ENCODE measurements around the gene SEMA4B.
A peak's percentile ranks its signal among the peaks of the same experiment; 100 is the strongest.

SEMA4B gene

GRCh38 chr15:90200534-90201129 is 498 bp upstream of the SEMA4B start:
- no peaks in the 10 kb centered on the region for H3K27me3 ChIP-seq (ENCODE audit: control insufficient read depth, insufficient read depth, low read length)
- peak overlapping the region; percentile 62 for H3K9ac ChIP-seq (ENCODE audit: low read length)
- peak overlapping the region; percentile 85 for H3K4me3 ChIP-seq (ENCODE audit: low read length)
- H3K9me3 ChIP-seq (ENCODE audit: control insufficient read depth, low read depth, low read length): no peaks in the 10 kb centered on the region
- H3K4me1 ChIP-seq (ENCODE audit: control insufficient read depth, low read depth, low read length): peaks cover 18% of the 10 kb centered on the region
- H3K36me3 ChIP-seq (ENCODE audit: control insufficient read depth, low read depth, low read length): no peaks in the 10 kb centered on the region
- peak overlapping the region; percentile 24 for H3K27ac ChIP-seq (ENCODE audit: low read length)

GRCh38 chr15:90201944-90202375 is 830 bp downstream of the SEMA4B start:
- peaks cover 18% of the 10 kb centered on the region for H3K4me1 ChIP-seq (ENCODE audit: control insufficient read depth, low read depth, low read length)

DNA sequence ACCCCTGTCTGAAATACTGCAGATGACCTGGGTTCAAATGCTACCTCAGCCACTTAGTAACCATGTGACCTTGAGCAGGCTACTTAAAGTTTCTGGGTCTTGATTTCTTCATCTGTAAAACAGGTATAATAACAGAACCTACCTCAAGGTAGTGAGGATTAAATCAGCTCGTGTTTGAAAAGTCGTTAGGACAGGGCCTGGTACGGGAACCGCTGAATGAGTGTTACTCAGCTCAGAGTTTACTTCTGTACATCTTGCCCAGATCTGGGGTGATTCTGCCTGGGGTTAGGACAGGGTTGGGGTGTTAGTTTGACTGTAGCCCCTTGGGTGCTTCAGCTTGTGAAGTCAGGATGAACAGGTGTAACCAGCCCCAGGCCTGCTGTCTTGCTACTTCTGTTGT is 1.8 kb downstream of the SEMA4B start:
- H3K4me3 ChIP-seq (ENCODE audit: low read length): peak overlapping the region; percentile 85
- H3K4me1 ChIP-seq (ENCODE audit: control insufficient read depth, low read depth, low read length): peaks cover 18% of the 10 kb centered on the region

More at GRCh38 chr15:90201944-90202375, 830 bp downstream of the SEMA4B start:
- Histone ChIP-seq H3K9me3 (ENCODE audit: control insufficient read depth, low read depth, low read length) (no peaks in the 10 kb centered on the region), H3K27me3 (ENCODE audit: control insufficient read depth, insufficient read depth, low read length) (no peaks in the 10 kb centered on the region), H3K4me3 (ENCODE audit: low read length) (peak overlapping the region; percentile 85), H3K9ac (ENCODE audit: low read length) (peak overlapping the region; percentile 86), H3K36me3 (ENCODE audit: control insufficient read depth, low read depth, low read length) (peaks cover 8% of the 10 kb centered on the region), H3K27ac (ENCODE audit: low read length) (no peak overlapping the region)

GRCh38 chr15:90203473-90203872 is 2.3 kb downstream of the SEMA4B start:
- Histone ChIP-seq H3K4me3 (ENCODE audit: low read length) (no peak overlapping the region), H3K9ac (ENCODE audit: low read length) (no peak overlapping the region), H3K36me3 (ENCODE audit: control insufficient read depth, low read depth, low read length) (peaks cover 12% of the 10 kb centered on the region), H3K27ac (ENCODE audit: low read length) (no peak overlapping the region), H3K9me3 (ENCODE audit: control insufficient read depth, low read depth, low read length) (no peaks in the 10 kb centered on the region), H3K27me3 (ENCODE audit: control insufficient read depth, insufficient read depth, low read length) (no peaks in the 10 kb centered on the region), H3K4me1 (ENCODE audit: control insufficient read depth, low read depth, low read length) (peaks cover 18% of the 10 kb centered on the region)

More for the DNA sequence above, 1.8 kb downstream of the SEMA4B start:
- no peak overlapping the region for H3K27ac ChIP-seq (ENCODE audit: low read length)
- peaks cover 12% of the 10 kb centered on the region for H3K36me3 ChIP-seq (ENCODE audit: control insufficient read depth, low read depth, low read length)
- H3K9me3 ChIP-seq (ENCODE audit: control insufficient read depth, low read depth, low read length): no peaks in the 10 kb centered on the region
- no peak overlapping the region for H3K9ac ChIP-seq (ENCODE audit: low read length)
- H3K27me3 ChIP-seq (ENCODE audit: control insufficient read depth, insufficient read depth, low read length): no peaks in the 10 kb centered on the region

DNA sequence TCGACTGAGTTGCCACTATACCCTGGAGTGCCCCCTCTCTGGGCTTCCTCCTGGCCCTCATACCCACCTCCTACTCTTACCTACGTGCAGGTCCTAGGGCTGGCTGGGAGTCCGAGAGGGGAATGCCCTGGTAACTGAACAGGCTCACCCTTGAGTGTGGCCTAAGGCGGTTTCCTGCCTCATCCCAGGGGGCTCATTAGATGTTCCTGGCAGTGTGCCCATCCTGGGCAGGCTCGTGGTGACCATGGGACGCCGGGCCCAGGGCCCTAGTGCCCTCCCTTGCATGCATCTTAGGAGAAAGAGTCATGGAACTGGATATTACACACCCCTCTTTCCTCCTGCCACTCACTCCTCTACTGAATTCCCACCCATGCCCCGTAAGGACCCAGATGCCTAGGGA is 2.8 kb downstream of the SEMA4B start:
- Histone ChIP-seq H3K27ac (ENCODE audit: low read length) (no peak overlapping the region), H3K9ac (ENCODE audit: low read length) (no peak overlapping the region), H3K4me1 (ENCODE audit: control insufficient read depth, low read depth, low read length) (peaks cover 18% of the 10 kb centered on the region), H3K36me3 (ENCODE audit: control insufficient read depth, low read depth, low read length) (peaks cover 12% of the 10 kb centered on the region), H3K27me3 (ENCODE audit: control insufficient read depth, insufficient read depth, low read length) (no peaks in the 10 kb centered on the region), H3K9me3 (ENCODE audit: control insufficient read depth, low read depth, low read length) (no peaks in the 10 kb centered on the region), H3K4me3 (ENCODE audit: low read length) (no peak overlapping the region)

GRCh38 chr15:90205050-90205848 is 4.1 kb downstream of the SEMA4B start:
- Histone ChIP-seq H3K9ac (ENCODE audit: low read length) (no peak overlapping the region), H3K4me3 (ENCODE audit: low read length) (no peak overlapping the region), H3K9me3 (ENCODE audit: control insufficient read depth, low read depth, low read length) (no peaks in the 10 kb centered on the region), H3K27me3 (ENCODE audit: control insufficient read depth, insufficient read depth, low read length) (no peaks in the 10 kb centered on the region), H3K27ac (ENCODE audit: low read length) (no peak overlapping the region), H3K36me3 (ENCODE audit: control insufficient read depth, low read depth, low read length) (peaks cover 12% of the 10 kb centered on the region), H3K4me1 (ENCODE audit: control insufficient read depth, low read depth, low read length) (peaks cover 16% of the 10 kb centered on the region)

- H3K4me1 ChIP-seq (ENCODE audit: control insufficient read depth, low read depth, low read length): peaks cover 11% of the 10 kb centered on the region
- no peak overlapping the region for H3K27ac ChIP-seq (ENCODE audit: low read length)
- no peak overlapping the region for H3K4me3 ChIP-seq (ENCODE audit: low read length)
- peaks cover 12% of the 10 kb centered on the region for H3K36me3 ChIP-seq (ENCODE audit: control insufficient read depth, low read depth, low read length)
- no peak overlapping the region for H3K9ac ChIP-seq (ENCODE audit: low read length)
- H3K9me3 ChIP-seq (ENCODE audit: control insufficient read depth, low read depth, low read length): no peaks in the 10 kb centered on the region
- no peaks in the 10 kb centered on the region for H3K27me3 ChIP-seq (ENCODE audit: control insufficient read depth, insufficient read depth, low read length)
These were observed 4.8 kb downstream of the SEMA4B start for GRCh38 chr15:90205886-90206285.

GRCh38 chr15:90207252-90207651 is 6.1 kb downstream of the SEMA4B start:
- Histone ChIP-seq H3K9me3 (ENCODE audit: control insufficient read depth, low read depth, low read length) (no peaks in the 10 kb centered on the region), H3K4me1 (ENCODE audit: control insufficient read depth, low read depth, low read length) (peaks cover 11% of the 10 kb centered on the region), H3K9ac (ENCODE audit: low read length) (no peak overlapping the region), H3K27ac (ENCODE audit: low read length) (no peak overlapping the region), H3K36me3 (ENCODE audit: control insufficient read depth, low read depth, low read length) (peaks cover 12% of the 10 kb centered on the region), H3K4me3 (ENCODE audit: low read length) (no peak overlapping the region), H3K27me3 (ENCODE audit: control insufficient read depth, insufficient read depth, low read length) (no peaks in the 10 kb centered on the region)

GRCh38 chr15:90208356-90208755 is 7.2 kb downstream of the SEMA4B start:
- no peak overlapping the region for H3K27ac ChIP-seq (ENCODE audit: low read length)
- H3K36me3 ChIP-seq (ENCODE audit: control insufficient read depth, low read depth, low read length): peaks cover 12% of the 10 kb centered on the region
- H3K9ac ChIP-seq (ENCODE audit: low read length): no peak overlapping the region
- H3K9me3 ChIP-seq (ENCODE audit: control insufficient read depth, low read depth, low read length): no peaks in the 10 kb centered on the region
- no peaks in the 10 kb centered on the region for H3K27me3 ChIP-seq (ENCODE audit: control insufficient read depth, insufficient read depth, low read length)
- peaks cover 3% of the 10 kb centered on the region for H3K4me1 ChIP-seq (ENCODE audit: control insufficient read depth, low read depth, low read length)
- H3K4me3 ChIP-seq (ENCODE audit: low read length): no peak overlapping the region

DNA sequence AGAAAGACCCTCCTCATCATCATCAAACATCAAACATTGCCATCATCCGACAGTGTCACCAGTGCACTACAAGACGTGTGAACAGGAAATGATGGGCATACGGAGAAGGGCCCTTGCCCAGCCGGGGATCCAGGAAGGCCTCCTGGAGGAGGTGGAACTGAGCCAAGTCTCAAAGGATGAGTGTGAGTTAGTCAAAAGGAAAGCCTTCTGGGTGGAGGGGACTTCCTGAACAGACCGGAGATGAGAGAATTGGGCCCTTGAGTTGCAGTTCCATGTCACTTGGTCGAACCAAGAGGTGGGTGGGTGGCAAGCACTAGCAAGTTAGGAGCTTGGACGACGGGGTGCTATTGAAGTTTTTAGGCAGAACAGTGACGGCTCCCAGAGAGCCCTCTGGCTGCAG is 8.5 kb downstream of the SEMA4B start:
- H3K9me3 ChIP-seq (ENCODE audit: control insufficient read depth, low read depth, low read length): no peaks in the 10 kb centered on the region
- no peak overlapping the region for H3K27ac ChIP-seq (ENCODE audit: low read length)
- no peaks in the 10 kb centered on the region for H3K27me3 ChIP-seq (ENCODE audit: control insufficient read depth, insufficient read depth, low read length)
- no peak overlapping the region for H3K4me3 ChIP-seq (ENCODE audit: low read length)
- H3K36me3 ChIP-seq (ENCODE audit: control insufficient read depth, low read depth, low read length): peaks cover 12% of the 10 kb centered on the region
- H3K9ac ChIP-seq (ENCODE audit: low read length): no peak overlapping the region
- no peaks in the 10 kb centered on the region for H3K4me1 ChIP-seq (ENCODE audit: control insufficient read depth, low read depth, low read length)

DNA sequence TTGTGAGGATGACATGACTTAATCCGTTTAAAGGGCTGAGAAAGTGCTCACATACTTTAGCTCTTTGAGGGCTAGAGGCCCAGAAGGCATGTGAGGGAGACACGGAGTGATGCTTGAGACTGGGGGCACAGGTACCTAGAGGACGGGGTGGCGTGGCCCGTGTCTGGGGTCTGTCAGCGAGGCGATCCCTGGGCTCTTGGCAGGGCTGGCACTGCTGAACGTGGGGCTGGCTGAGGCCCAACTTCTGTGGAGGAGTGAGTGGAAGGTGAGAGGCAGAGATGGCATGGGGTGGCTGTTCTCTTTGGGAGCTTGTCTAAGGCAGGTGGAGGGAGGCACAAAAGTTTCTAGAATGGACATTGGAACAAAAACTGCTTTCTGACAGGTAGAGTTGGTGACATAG is 9.5 kb downstream of the SEMA4B start:
- H3K36me3 ChIP-seq (ENCODE audit: control insufficient read depth, low read depth, low read length): peaks cover 12% of the 10 kb centered on the region
- no peaks in the 10 kb centered on the region for H3K4me1 ChIP-seq (ENCODE audit: control insufficient read depth, low read depth, low read length)
- H3K27me3 ChIP-seq (ENCODE audit: control insufficient read depth, insufficient read depth, low read length): no peaks in the 10 kb centered on the region
- no peak overlapping the region for H3K4me3 ChIP-seq (ENCODE audit: low read length)
- no peak overlapping the region for H3K27ac ChIP-seq (ENCODE audit: low read length)
- no peaks in the 10 kb centered on the region for H3K9me3 ChIP-seq (ENCODE audit: control insufficient read depth, low read depth, low read length)
- H3K9ac ChIP-seq (ENCODE audit: low read length): no peak overlapping the region

- Histone ChIP-seq H3K4me1 (ENCODE audit: control insufficient read depth, low read depth, low read length) (no peaks in the 10 kb centered on the region), H3K27me3 (ENCODE audit: control insufficient read depth, insufficient read depth, low read length) (no peaks in the 10 kb centered on the region), H3K9me3 (ENCODE audit: control insufficient read depth, low read depth, low read length) (no peaks in the 10 kb centered on the region), H3K27ac (ENCODE audit: low read length) (no peak overlapping the region), H3K9ac (ENCODE audit: low read length) (no peak overlapping the region), H3K36me3 (ENCODE audit: control insufficient read depth, low read depth, low read length) (peaks cover 12% of the 10 kb centered on the region), H3K4me3 (ENCODE audit: low read length) (no peak overlapping the region)
These were observed 9.9 kb downstream of the SEMA4B start for GRCh38 chr15:90211009-90211408.

All from iPS-18a (cell line).